ENCODE results near the gene A2ML1.

Gene A2ML1

GRCh38 chr12:8886502-8887284, 64.3 kb downstream of the A2ML1 start:
- no peak for TF ChIP-seq CTCF (conservative IDR thresholded peaks at IDR 0.05; ENCODE audit: control insufficient read depth, insufficient read depth, low read depth, low read length)
- no peak for DNase-seq (ENCODE audit: low read depth)
- no peak overlapping the region for H3K4me3 ChIP-seq (ENCODE audit: control insufficient read depth, low read depth, low read length)

GRCh38 chr12:8887285-8887715, 64.9 kb downstream of the A2ML1 start:
- DNase-seq (ENCODE audit: low read depth), result peak; percentile 25
- no peak for TF ChIP-seq CTCF (conservative IDR thresholded peaks at IDR 0.05; ENCODE audit: control insufficient read depth, insufficient read depth, low read depth, low read length)
- no peak overlapping the region for H3K4me3 ChIP-seq (ENCODE audit: control insufficient read depth, low read depth, low read length)

- peak overlapping the region; percentile 49 for H3K4me3 ChIP-seq (ENCODE audit: control insufficient read depth, low read depth, low read length)
- peak; percentile 37 for DNase-seq (ENCODE audit: low read depth)
- peak; percentile 81 for TF ChIP-seq CTCF (conservative IDR thresholded peaks at IDR 0.05; ENCODE audit: control insufficient read depth, insufficient read depth, low read depth, low read length)
These were observed 68.1 kb downstream of the A2ML1 start for GRCh38 chr12:8890313-8891085.

DNA sequence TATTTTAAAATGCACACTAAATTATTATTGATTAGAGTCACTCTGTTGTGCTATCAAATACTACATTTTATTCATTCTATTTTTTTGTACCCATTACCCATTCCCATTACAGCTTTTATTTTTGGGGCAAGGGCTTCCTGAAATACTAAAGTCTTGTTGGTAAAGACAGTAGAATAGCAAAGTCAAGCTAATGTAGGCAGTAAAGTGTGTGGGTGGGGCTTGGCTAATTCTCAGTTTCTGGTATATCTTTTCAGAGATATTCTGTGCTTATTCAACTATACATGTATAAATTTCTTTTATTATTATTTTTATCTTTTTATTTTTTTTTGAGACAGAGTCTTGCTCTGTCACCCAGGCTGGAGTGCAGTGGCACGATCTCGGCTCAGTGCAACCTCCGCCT, 69.6 kb downstream of the A2ML1 start:
- DNase-seq (ENCODE audit: low read depth), result no peak
- no peak overlapping the region for H3K4me3 ChIP-seq (ENCODE audit: control insufficient read depth, low read depth, low read length)
- TF ChIP-seq CTCF (conservative IDR thresholded peaks at IDR 0.05; ENCODE audit: control insufficient read depth, insufficient read depth, low read depth, low read length), result no peak

DNA sequence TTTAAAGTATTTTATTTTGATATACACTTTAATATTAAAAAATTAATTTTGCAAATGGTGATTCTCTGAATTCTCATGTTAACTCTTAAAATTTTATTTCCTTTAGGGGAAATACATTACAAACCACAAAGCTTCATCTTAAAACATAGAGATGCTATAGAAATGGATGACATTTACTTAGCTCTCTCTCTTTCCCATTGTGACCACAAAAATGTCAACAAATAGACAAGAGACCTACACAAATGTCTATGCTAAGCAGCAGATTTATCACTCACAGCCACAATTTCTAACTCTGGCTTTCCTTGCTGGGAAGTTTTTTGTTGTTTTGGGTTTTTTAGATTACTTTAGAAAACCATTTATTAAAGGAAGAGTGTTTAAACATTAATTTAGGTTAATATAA, 72.0 kb downstream of the A2ML1 start:
- H3K4me3 ChIP-seq (ENCODE audit: control insufficient read depth, low read depth, low read length), result no peak overlapping the region
- no peak for DNase-seq (ENCODE audit: low read depth)
- TF ChIP-seq CTCF (conservative IDR thresholded peaks at IDR 0.05; ENCODE audit: control insufficient read depth, insufficient read depth, low read depth, low read length), result no peak

- no peak for DNase-seq (ENCODE audit: low read depth)
- no peak for TF ChIP-seq CTCF (conservative IDR thresholded peaks at IDR 0.05; ENCODE audit: control insufficient read depth, insufficient read depth, low read depth, low read length)
- H3K4me3 ChIP-seq (ENCODE audit: control insufficient read depth, low read depth, low read length), result no peak overlapping the region
These were observed 72.6 kb downstream of the A2ML1 start for GRCh38 chr12:8894986-8895385.
